Measurements from ENCODE around the gene GOLGA6L10. TPM values are rescaled to one million over a fixed set of nuclear protein-coding genes. Genes with fewer than 3 reads are reported as not detected.
"Not testable (repeated sequence)": the region's sequence is repeated elsewhere in the genome, so short reads cannot be mapped to it uniquely, and the experiment has no call there.

GOLGA6L10 gene
- total RNA-seq, 1 donor from 2014 or later: 0.33 TPM

- H3K4me3 ChIP-seq: no peak overlapping the region
- intact Hi-C loops (cut with micrococcal nuclease): no loop called here
- DNase-seq: no peak
- H3K36me3 ChIP-seq: no peaks in the 10 kb centered on the region
- no peaks in the 10 kb centered on the region for H3K4me1 ChIP-seq
- H3K27me3 ChIP-seq (ENCODE audit: low read depth): no peaks in the 10 kb centered on the region
- H3K27ac ChIP-seq (replicated peaks): no peak overlapping the region
- peaks cover 7% of the 10 kb centered on the region for H3K9me3 ChIP-seq (replicated peaks)
- TF ChIP-seq CTCF (IDR thresholded peaks at IDR 0.05; ENCODE audit: borderline replicate concordance): no peak
Observed at GRCh38 chr15:82305621-82306048, 43.6 kb downstream of the GOLGA6L10 start.

- Histone ChIP-seq H3K9me3 (replicated peaks) (no peaks in the 10 kb centered on the region), H3K27me3 (ENCODE audit: low read depth) (no peaks in the 10 kb centered on the region), H3K4me3 (no peak overlapping the region), H3K27ac (replicated peaks) (no peak overlapping the region), H3K4me1 (no peaks in the 10 kb centered on the region), H3K36me3 (no peaks in the 10 kb centered on the region)
- intact Hi-C loops (cut with micrococcal nuclease): no loop called here
- DNase-seq: no peak
- TF ChIP-seq CTCF (IDR thresholded peaks at IDR 0.05; ENCODE audit: borderline replicate concordance): no peak
Observed at GRCh38 chr15:82304778-82305090, 44.5 kb downstream of the GOLGA6L10 start.

GRCh38 chr15:82303956-82304777 lies 45.1 kb downstream of the GOLGA6L10 start:
- H3K4me1 ChIP-seq: no peaks in the 10 kb centered on the region
- no peak overlapping the region for H3K4me3 ChIP-seq
- no peak overlapping the region for H3K27ac ChIP-seq (replicated peaks)
- H3K27me3 ChIP-seq (ENCODE audit: low read depth): no peaks in the 10 kb centered on the region
- no peak for TF ChIP-seq CTCF (IDR thresholded peaks at IDR 0.05; ENCODE audit: borderline replicate concordance)
- H3K9me3 ChIP-seq (replicated peaks): no peaks in the 10 kb centered on the region
- H3K36me3 ChIP-seq: no peaks in the 10 kb centered on the region
- DNase-seq: no peak
- intact Hi-C loops (cut with micrococcal nuclease): no loop called here

- intact Hi-C loops (cut with micrococcal nuclease): no loop called here
- no peak overlapping the region for H3K27ac ChIP-seq (replicated peaks)
- no peak for TF ChIP-seq CTCF (IDR thresholded peaks at IDR 0.05; ENCODE audit: borderline replicate concordance)
Observed at GRCh38 chr15:82301296-82302016, 47.8 kb downstream of the GOLGA6L10 start.

GRCh38 chr15:82300883-82301282 lies 48.4 kb downstream of the GOLGA6L10 start:
- no peak overlapping the region for H3K4me3 ChIP-seq
- H3K27ac ChIP-seq (replicated peaks): no peak overlapping the region
- intact Hi-C loops (cut with micrococcal nuclease): no loop called here
- no peak for DNase-seq
- H3K36me3 ChIP-seq: no peaks in the 10 kb centered on the region
- peaks cover 14% of the 10 kb centered on the region for H3K27me3 ChIP-seq (ENCODE audit: low read depth)
- no peaks in the 10 kb centered on the region for H3K9me3 ChIP-seq (replicated peaks)
- no peaks in the 10 kb centered on the region for H3K4me1 ChIP-seq
- TF ChIP-seq CTCF (IDR thresholded peaks at IDR 0.05; ENCODE audit: borderline replicate concordance): no peak

More at GRCh38 chr15:82301296-82302016, 47.8 kb downstream of the GOLGA6L10 start:
- no peak overlapping the region for H3K4me3 ChIP-seq
- H3K4me1 ChIP-seq: no peaks in the 10 kb centered on the region
- DNase-seq: no peak
- H3K27me3 ChIP-seq (ENCODE audit: low read depth): peaks cover 14% of the 10 kb centered on the region
- H3K9me3 ChIP-seq (replicated peaks): no peaks in the 10 kb centered on the region
- H3K36me3 ChIP-seq: no peaks in the 10 kb centered on the region

GRCh38 chr15:82300326-82300725 lies 48.9 kb downstream of the GOLGA6L10 start:
- intact Hi-C loops (cut with micrococcal nuclease); DNase-seq; H3K4me1 ChIP-seq; H3K27ac ChIP-seq (replicated peaks); H3K36me3 ChIP-seq; H3K9me3 ChIP-seq (replicated peaks); H3K4me3 ChIP-seq: not testable (repeated sequence)
- peaks cover 14% of the 10 kb centered on the region for H3K27me3 ChIP-seq (ENCODE audit: low read depth)

- intact Hi-C loops (cut with micrococcal nuclease); H3K27ac ChIP-seq (replicated peaks): not testable (repeated sequence)
Observed at GRCh38 chr15:82299511-82299914, 49.8 kb downstream of the GOLGA6L10 start.

More at GRCh38 chr15:82299511-82299914, 49.8 kb downstream of the GOLGA6L10 start:
- not testable (repeated sequence) for DNase-seq; H3K4me3 ChIP-seq; H3K4me1 ChIP-seq; H3K9me3 ChIP-seq (replicated peaks); H3K36me3 ChIP-seq
- H3K27me3 ChIP-seq (ENCODE audit: low read depth): peaks cover 14% of the 10 kb centered on the region
